GM10248 (cell line): ENCODE data around the gene SLIRP.

Experiments used
- CTCF ChIA-PET: fragments of 300-600 bp; sonication (Branson Sonifier 250); formaldehyde crosslinking; extraction: SDS; loops from one replicate; lab custom pipeline; 2021; ENCODE audit warnings: antibody characterized with exemption; lab: Yijun Ruan, JAX
- POLR2A ChIA-PET: fragments of 350-650 bp; sonication (Branson Sonifier 250); formaldehyde crosslinking; extraction: SDS; loops from one replicate; lab custom pipeline; 2020; ENCODE audit warnings: antibody characterized with exemption; lab: Yijun Ruan, JAX
- DNase-seq: peaks from one replicate; pipeline ENCODE4 v3.0.0; 2012; ENCODE audit errors: extremely low spot score
- CTCF ChIP-seq: IDR thresholded peaks from 2 replicates; pipeline ENCODE4 v1.5.1; 2012; ENCODE audit warnings: mild to moderate bottlenecking, low read depth; ENCODE audit errors: extremely low read depth, missing control alignments, control extremely low read depth

The SLIRP gene

DNA sequence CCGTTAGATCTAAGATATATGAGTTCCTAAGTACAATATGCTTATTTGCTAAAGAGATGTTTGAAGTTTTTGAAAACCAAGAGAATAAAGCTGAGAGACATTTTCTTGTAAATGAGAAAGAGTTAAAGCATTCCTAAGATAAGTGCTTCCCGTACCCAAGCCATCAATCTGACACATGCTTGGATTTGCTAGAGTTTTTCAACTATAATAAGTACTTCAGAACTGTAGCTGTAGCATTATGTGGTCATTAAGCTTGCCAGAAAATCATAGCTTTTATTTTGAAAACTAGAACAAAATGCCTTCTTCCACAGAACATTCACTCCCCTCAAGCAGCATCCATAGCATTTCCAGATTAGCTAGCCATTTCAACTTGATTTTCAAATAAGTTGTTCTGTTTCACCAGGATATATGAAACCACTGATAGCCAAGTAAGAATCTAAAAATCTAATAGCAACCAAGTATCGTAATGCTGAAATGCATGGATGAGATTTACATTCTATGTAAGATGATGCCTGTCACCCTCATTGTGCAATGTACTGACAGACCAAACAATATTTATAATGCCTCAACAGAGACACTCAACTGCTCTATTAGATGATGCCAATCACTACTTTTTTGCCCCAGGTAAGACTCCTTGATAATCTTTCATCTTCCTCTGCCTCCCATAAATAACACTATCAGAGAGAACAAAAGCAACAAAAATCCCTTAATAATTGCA, 45.1 kb downstream of the SLIRP start:
- ChIA-PET POLR2A (no interaction called here), CTCF (interaction anchor here (1.2 to 2.2 kb wide), 3 partner anchors 8 to 19 kb away, joined by 3 to 12 read pairs (median 4); partner anchors contain the start of gene SNW1)
- DNase-seq: no peak
- TF ChIP-seq CTCF: no peak

DNA sequence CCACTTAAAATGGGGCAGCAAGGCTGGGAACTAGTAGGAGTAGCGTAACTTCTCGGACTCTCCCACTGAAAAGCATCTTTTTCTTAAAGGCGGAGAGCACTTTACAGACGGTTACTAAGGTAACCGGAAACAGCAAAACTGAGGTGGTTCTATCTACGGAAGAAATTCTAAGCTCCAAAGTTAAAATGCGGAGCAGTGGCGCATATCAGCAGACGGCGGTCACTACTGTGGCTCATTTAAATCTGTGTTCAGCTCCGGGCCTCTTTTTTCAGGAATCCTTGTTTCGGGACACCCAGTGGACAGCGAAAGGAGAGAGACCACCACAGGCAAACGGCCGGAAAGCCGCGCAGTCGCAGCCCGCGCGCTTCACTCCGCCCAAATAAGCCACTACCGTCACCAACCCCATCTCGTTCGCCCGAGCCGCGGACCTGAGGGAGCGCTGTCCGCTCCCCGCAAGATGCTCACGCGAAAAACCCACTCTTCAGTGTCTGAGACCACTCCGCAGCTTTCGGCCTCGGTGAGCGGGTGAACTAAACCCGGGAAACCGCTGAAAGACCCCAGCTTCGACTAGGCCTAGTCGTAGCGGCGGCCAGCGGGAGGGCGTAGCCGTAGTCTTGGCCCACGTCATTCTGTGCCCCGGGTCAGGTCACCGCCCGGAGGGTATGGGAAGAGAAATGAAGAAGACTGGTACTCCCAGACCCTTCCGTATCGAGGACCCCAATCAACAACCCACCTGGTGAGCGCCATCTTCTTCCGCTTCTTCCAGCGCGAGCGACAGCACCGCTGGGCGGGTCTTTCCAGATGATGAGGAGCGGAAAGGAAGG, 52.7 kb downstream of the SLIRP start, which contains the start of gene SNW1:
SNW1 (minus strand) TSS at position 776 of the 824 bp plus-strand sequence; CDS start at position 747, 29 bp downstream.
- peak; percentile 95 for DNase-seq
- ChIA-PET CTCF (interaction anchor here (1.1 to 2.6 kb wide), 10 partner anchors 8 to 153 kb away, joined by 3 to 12 read pairs (median 4); partner anchors contain the start of gene ADCK1), POLR2A (no interaction called here)
- TF ChIP-seq CTCF: no peak

GRCh38 chr14:77761205-77761931, 53.5 kb downstream of the SLIRP start:
- CTCF ChIA-PET: interaction anchor here (1.0 to 2.6 kb wide), 13 partner anchors 9 to 154 kb away, joined by 3 to 12 read pairs (median 4); partner anchors contain the start of gene ADCK1
- peak; percentile 36 for TF ChIP-seq CTCF
- no peak for DNase-seq
- POLR2A ChIA-PET: interaction anchor here (0.5 kb wide), 1 partner anchor 39 kb away, joined by 3 read pairs; no protein-coding TSS in a partner anchor

DNA sequence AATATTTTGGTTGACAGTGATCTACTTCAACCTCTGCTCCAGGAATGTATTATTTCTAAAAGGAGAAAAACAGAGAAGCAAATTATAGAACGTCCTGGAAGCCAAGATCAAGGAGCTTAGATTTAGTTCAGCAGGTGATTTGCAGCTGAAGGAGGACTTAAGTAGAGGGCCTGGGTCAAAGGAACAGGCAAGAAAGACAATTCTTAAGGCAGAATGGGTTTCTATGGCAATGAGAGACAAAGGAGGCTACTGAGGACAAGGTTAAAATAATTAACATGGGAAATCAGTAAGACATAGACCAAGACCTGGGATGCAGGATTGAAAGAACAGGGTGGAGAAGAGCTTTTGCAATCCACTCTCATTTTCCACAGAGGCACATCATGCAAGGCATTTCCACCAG, 55.4 kb downstream of the SLIRP start:
- no peak for DNase-seq
- CTCF ChIA-PET: interaction anchor here (1.4 kb wide), 1 partner anchor 803 kb away, joined by 4 read pairs; no protein-coding TSS in a partner anchor
- POLR2A ChIA-PET: interaction anchor here (0.6 kb wide), 1 partner anchor 65 kb away, joined by 3 read pairs; no protein-coding TSS in a partner anchor
- no peak for TF ChIP-seq CTCF

GRCh38 chr14:77763978-77764377, 56.1 kb downstream of the SLIRP start:
- ChIA-PET CTCF (interaction anchor here (1.3 kb wide), 1 partner anchor 12 kb away, joined by 5 read pairs; no protein-coding TSS in a partner anchor), POLR2A (no interaction called here)
- DNase-seq: no peak
- no peak for TF ChIP-seq CTCF
